ENCODE data around the gene KCNC4. TPM values are rescaled to one million over a fixed set of nuclear protein-coding genes. Genes with fewer than 3 reads are reported as not detected.

Gene KCNC4
- total RNA-seq, result 10 to 100 TPM; 12.2 to 14.7 TPM
- total RNA-seq, result 19.7 to 33.2 reads per million in 2 donors

DNA sequence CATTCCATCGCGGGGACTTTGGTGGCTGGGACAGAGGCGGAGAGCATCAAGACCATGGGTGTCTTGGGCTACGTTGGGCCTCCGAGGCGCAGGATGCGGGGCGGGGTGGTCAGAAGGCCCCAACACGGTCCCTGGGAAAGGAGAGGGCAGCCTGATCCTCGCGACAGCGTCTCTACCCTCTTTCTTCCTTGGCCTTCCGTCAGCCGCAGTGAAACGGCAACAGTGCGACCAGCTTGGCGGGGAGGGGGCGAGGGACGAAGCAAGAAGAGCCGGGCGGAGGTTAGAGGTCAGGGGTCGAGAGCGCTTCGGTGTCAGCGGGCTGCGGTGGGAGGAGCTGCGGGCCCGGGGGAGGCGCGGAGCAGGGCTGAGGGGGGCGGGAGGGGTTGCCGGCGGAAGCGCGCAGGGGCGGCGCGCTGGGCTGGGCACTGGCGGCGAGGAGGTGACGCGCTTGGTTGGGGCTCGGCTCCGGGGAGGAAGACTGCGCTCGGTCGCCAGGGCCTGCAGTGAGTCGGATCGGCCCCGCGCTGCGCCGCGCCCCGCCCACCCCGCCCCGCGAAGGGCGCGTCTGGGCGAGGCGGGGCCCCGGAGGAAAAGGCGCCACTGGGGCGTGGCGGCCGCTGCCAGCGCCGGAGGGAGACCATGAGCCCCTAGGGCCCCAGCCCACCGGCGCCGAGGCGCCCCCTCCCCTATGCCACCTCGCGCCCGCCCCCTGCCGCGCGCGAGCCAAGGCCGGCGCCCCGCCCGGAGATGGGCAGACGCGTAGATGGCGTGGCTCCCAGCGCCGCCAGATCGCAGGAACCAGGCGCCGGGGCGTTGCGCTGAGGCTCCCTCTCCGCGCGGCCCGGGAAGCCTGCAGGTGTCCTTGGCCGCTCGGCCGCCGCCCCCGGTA is at the start of gene KCNC4:
TSS of gene KCNC4 (plus strand) at position 600 of the 889 bp plus-strand sequence. CDS start 1,186 bp downstream, outside the sequence.
- H3K9me3 ChIP-seq (ENCODE audit: control insufficient read depth, low read length, poor library complexity, severe bottlenecking), result no peaks in the 10 kb centered on the region
- ATAC-seq, result peak; percentile 92
- no peaks in the 10 kb centered on the region for H3K36me3 Mint-ChIP-seq (ENCODE audit: low read depth)
- no peaks in the 10 kb centered on the region for H3K27me3 Mint-ChIP-seq
- peak; percentile 85 to 93 (median 92) for DNase-seq
- H3K4me3 Mint-ChIP-seq, result peak within 1 kb of the TSS; percentile 94
- peaks cover 44% of the 10 kb centered on the region for H3K4me1 Mint-ChIP-seq
- H3K27ac Mint-ChIP-seq, result peak within 1 kb of the TSS; percentile 90

GRCh38 chr1:110160538-110161100 is 49.5 kb upstream of the KCNC4 start:
- Mint-ChIP-seq H3K27ac (no peak overlapping the region), H3K27me3 (peaks cover 61% of the 10 kb centered on the region), H3K4me1 (no peaks in the 10 kb centered on the region), H3K4me3 (no peak overlapping the region), H3K36me3 (ENCODE audit: low read depth) (peaks cover 2% of the 10 kb centered on the region)
- DNase-seq (no peak), ATAC-seq (no peak)
- H3K9me3 ChIP-seq (ENCODE audit: control insufficient read depth, low read length, poor library complexity, severe bottlenecking), result no peaks in the 10 kb centered on the region

DNA sequence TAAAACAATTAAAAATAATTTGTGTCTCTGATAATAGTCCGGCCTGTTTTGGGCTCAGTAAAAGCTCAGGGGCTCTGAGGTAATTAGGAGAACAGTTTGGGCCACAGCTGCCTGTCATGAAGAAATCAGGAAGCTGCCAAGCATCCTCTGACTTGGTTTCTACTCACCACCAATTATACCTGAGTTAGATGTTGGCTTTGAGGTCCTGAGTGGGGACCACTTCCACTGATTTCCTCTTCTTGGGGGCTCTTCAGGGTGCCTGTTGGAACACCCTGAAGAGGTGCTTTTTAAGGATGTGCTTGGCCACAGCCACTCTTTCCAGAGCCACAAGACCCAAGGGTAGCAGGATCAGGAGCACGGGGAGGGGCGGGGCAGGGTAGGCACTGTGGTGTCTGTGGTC is 48.9 kb upstream of the KCNC4 start:
- Mint-ChIP-seq H3K27ac (no peak overlapping the region), H3K36me3 (ENCODE audit: low read depth) (peaks cover 2% of the 10 kb centered on the region), H3K27me3 (peaks cover 56% of the 10 kb centered on the region), H3K4me1 (no peaks in the 10 kb centered on the region), H3K4me3 (no peak overlapping the region)
- ATAC-seq, result no peak
- DNase-seq, result no peak
- no peaks in the 10 kb centered on the region for H3K9me3 ChIP-seq (ENCODE audit: control insufficient read depth, low read length, poor library complexity, severe bottlenecking)

- Mint-ChIP-seq H3K4me3 (no peak overlapping the region), H3K36me3 (ENCODE audit: low read depth) (peaks cover 2% of the 10 kb centered on the region), H3K4me1 (no peaks in the 10 kb centered on the region), H3K27me3 (peaks cover 49% of the 10 kb centered on the region), H3K27ac (no peak overlapping the region)
- H3K9me3 ChIP-seq (ENCODE audit: control insufficient read depth, low read length, poor library complexity, severe bottlenecking), result no peaks in the 10 kb centered on the region
- no peak for DNase-seq
- no peak for ATAC-seq
Observed at GRCh38 chr1:110161849-110162248, 48.3 kb upstream of the KCNC4 start.

DNA sequence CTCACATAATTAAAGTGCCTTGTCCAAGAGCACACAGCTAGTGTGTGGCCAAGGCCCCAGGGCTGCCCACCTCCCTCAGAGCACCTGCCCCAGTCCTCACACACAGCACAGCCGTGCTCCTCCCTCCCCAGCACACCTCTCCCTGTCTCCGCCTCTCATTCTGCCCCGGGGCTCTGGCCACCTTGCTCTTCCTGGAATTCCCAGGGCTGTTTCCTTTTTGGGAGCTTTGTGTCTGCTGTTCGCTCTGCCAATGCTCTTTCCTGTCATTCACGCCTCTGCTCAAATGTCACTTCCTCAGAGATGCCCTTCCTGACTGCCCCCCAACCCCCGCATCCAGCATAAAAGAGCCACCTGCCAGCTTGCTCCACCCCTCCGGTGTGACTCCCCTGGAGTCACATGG is 46.5 kb upstream of the KCNC4 start:
- no peak overlapping the region for H3K27ac Mint-ChIP-seq
- DNase-seq, result no peak
- peaks cover 47% of the 10 kb centered on the region for H3K27me3 Mint-ChIP-seq
- no peak for ATAC-seq
- H3K36me3 Mint-ChIP-seq (ENCODE audit: low read depth), result peaks cover 2% of the 10 kb centered on the region
- no peak overlapping the region for H3K4me3 Mint-ChIP-seq
- no peaks in the 10 kb centered on the region for H3K9me3 ChIP-seq (ENCODE audit: control insufficient read depth, low read length, poor library complexity, severe bottlenecking)
- H3K4me1 Mint-ChIP-seq, result no peaks in the 10 kb centered on the region

GRCh38 chr1:110164725-110165350 is 45.3 kb upstream of the KCNC4 start:
- H3K9me3 ChIP-seq (ENCODE audit: control insufficient read depth, low read length, poor library complexity, severe bottlenecking), result no peaks in the 10 kb centered on the region
- DNase-seq, result no peak
- H3K36me3 Mint-ChIP-seq (ENCODE audit: low read depth), result peaks cover 2% of the 10 kb centered on the region
- peaks cover 34% of the 10 kb centered on the region for H3K27me3 Mint-ChIP-seq
- no peak for ATAC-seq
- no peaks in the 10 kb centered on the region for H3K4me1 Mint-ChIP-seq
- H3K27ac Mint-ChIP-seq, result no peak overlapping the region
- no peak overlapping the region for H3K4me3 Mint-ChIP-seq

DNA sequence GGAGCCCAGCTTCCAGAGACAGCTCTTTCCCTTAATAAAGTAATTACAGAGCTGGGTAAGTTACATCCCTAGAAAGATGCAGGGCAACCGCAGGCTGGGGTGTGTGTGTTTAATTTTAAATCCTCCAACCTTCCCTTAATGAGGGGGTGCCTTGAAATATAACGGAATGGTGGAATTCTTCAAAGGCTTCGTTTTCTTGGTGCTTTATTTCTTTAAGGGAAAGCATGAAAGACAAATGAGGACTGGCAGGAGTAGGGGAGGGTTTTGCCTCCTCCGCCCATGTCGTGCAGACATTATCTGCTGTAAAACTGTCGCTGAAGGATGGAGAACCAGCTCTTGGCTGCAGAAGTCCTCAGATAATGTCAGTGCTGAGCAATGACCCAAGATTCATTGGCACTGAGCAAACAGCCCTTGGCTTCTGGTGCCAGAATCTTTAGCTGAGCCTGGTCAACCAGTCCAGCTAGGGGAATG is 44.3 kb upstream of the KCNC4 start:
- ATAC-seq, result no peak
- DNase-seq, result no peak
- Mint-ChIP-seq H3K36me3 (ENCODE audit: low read depth) (peaks cover 2% of the 10 kb centered on the region), H3K4me3 (no peak overlapping the region), H3K4me1 (no peaks in the 10 kb centered on the region), H3K27me3 (peaks cover 33% of the 10 kb centered on the region), H3K27ac (no peak overlapping the region)
- H3K9me3 ChIP-seq (ENCODE audit: control insufficient read depth, low read length, poor library complexity, severe bottlenecking), result no peaks in the 10 kb centered on the region

- H3K4me1 Mint-ChIP-seq, result no peaks in the 10 kb centered on the region
- no peak overlapping the region for H3K27ac Mint-ChIP-seq
- H3K27me3 Mint-ChIP-seq, result peaks cover 40% of the 10 kb centered on the region
- no peaks in the 10 kb centered on the region for H3K9me3 ChIP-seq (ENCODE audit: control insufficient read depth, low read length, poor library complexity, severe bottlenecking)
- no peak for DNase-seq
- no peak overlapping the region for H3K4me3 Mint-ChIP-seq
- ATAC-seq, result no peak
- H3K36me3 Mint-ChIP-seq (ENCODE audit: low read depth), result peaks cover 1% of the 10 kb centered on the region
Observed at GRCh38 chr1:110166861-110167260, 43.3 kb upstream of the KCNC4 start.

GRCh38 chr1:110170766-110171733 is 39.1 kb upstream of the KCNC4 start:
- ATAC-seq (no peak), DNase-seq (no peak)
- Mint-ChIP-seq H3K36me3 (ENCODE audit: low read depth) (no peaks in the 10 kb centered on the region), H3K4me1 (no peaks in the 10 kb centered on the region), H3K4me3 (no peak overlapping the region), H3K27me3 (peaks cover 41% of the 10 kb centered on the region), H3K27ac (no peak overlapping the region)
- no peaks in the 10 kb centered on the region for H3K9me3 ChIP-seq (ENCODE audit: control insufficient read depth, low read length, poor library complexity, severe bottlenecking)

- H3K4me1 Mint-ChIP-seq, result no peaks in the 10 kb centered on the region
- H3K27me3 Mint-ChIP-seq, result peaks cover 46% of the 10 kb centered on the region
- no peak overlapping the region for H3K27ac Mint-ChIP-seq
- no peaks in the 10 kb centered on the region for H3K9me3 ChIP-seq (ENCODE audit: control insufficient read depth, low read length, poor library complexity, severe bottlenecking)
- no peak overlapping the region for H3K4me3 Mint-ChIP-seq
- no peak for ATAC-seq
- H3K36me3 Mint-ChIP-seq (ENCODE audit: low read depth), result no peaks in the 10 kb centered on the region
- DNase-seq, result no peak
Observed at GRCh38 chr1:110172001-110172400, 38.1 kb upstream of the KCNC4 start.

GRCh38 chr1:110173466-110174105 is 36.5 kb upstream of the KCNC4 start:
- no peaks in the 10 kb centered on the region for H3K9me3 ChIP-seq (ENCODE audit: control insufficient read depth, low read length, poor library complexity, severe bottlenecking)
- no peak overlapping the region for H3K27ac Mint-ChIP-seq
- no peak for ATAC-seq
- no peaks in the 10 kb centered on the region for H3K4me1 Mint-ChIP-seq
- no peaks in the 10 kb centered on the region for H3K36me3 Mint-ChIP-seq (ENCODE audit: low read depth)
- peaks cover 46% of the 10 kb centered on the region for H3K27me3 Mint-ChIP-seq
- no peak overlapping the region for H3K4me3 Mint-ChIP-seq
- DNase-seq, result no peak

DNA sequence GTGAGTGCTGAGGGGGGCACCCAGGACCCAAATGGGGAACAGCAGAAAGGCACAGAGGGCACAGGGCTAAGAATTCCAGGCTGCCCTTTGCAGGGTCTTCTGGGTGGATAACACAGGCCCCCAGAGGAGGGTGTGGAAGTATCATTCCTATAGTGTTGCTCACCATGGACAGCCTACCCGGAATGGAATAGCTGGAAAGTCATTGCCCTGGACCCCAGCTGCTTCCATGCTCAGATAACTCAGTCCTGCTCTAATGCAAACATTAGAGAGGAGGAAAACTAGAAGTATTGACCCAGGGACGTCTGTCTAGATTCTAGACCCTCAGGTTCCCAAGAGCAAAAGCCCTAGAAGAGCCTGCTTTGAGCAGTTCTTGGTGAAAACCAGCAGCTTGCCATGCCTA is 35.2 kb upstream of the KCNC4 start:
- H3K4me3 Mint-ChIP-seq, result no peak overlapping the region
- no peaks in the 10 kb centered on the region for H3K36me3 Mint-ChIP-seq (ENCODE audit: low read depth)
- ATAC-seq (no peak), DNase-seq (no peak)
- no peaks in the 10 kb centered on the region for H3K9me3 ChIP-seq (ENCODE audit: control insufficient read depth, low read length, poor library complexity, severe bottlenecking)
- no peaks in the 10 kb centered on the region for H3K4me1 Mint-ChIP-seq
- H3K27ac Mint-ChIP-seq, result no peak overlapping the region
- H3K27me3 Mint-ChIP-seq, result peaks cover 46% of the 10 kb centered on the region
